HepG2 (cell line): Measurements from ENCODE around the gene UBTD1.

Experiments used
- FOSL1 ChIP-seq: sonication (generic); formaldehyde crosslinking; IDR thresholded peaks from 2 replicates; pipeline ENCODE4 v1.9.0; 2021; ENCODE audit warnings: missing genetic modification reagents, borderline replicate concordance
- HOXA7 ChIP-seq: sonication (generic); formaldehyde crosslinking; IDR thresholded peaks from 2 replicates; pipeline ENCODE4 v1.8.1; 2022; ENCODE audit warnings: mild to moderate bottlenecking, missing genetic modification reagents, moderate library complexity
- ZHX1 ChIP-seq: sonication (generic); formaldehyde crosslinking; IDR thresholded peaks from 2 replicates; pipeline ENCODE4 v1.8.1; 2022; ENCODE audit warnings: low read depth, mild to moderate bottlenecking, missing genetic modification reagents
- ZNF503 ChIP-seq: sonication (generic); formaldehyde crosslinking; IDR thresholded peaks from 2 replicates; pipeline ENCODE4 v1.4.0; 2020; ENCODE audit warnings: missing genetic modification reagents

- TF ChIP-seq ZHX1 (CRISPR knock-in tag), result no peak
- TF ChIP-seq HOXA7, result no peak
- TF ChIP-seq FOSL1 (CRISPR knock-in tag), result no peak
- no peak for TF ChIP-seq ZNF503 (CRISPR knock-in tag)
These were observed 34.5 kb upstream of the UBTD1 start for GRCh38 chr10:97464226-97464625.
